Cardiac fibroblast (primary cell): ENCODE data around the gene UGT1A10.

Experiments
- DNase-seq, 2 donors: peaks; one replicate each; pipeline versions ENCODE4 v3.0.0 to v3.0.0-alpha.2; 2010; ENCODE audit warnings: low read depth in 2 of 2
- H3K4me3 ChIP-seq, 2 donors: replicated peaks in 1 of 2; 1 replicate in 1 of 2; 2 replicates in 1 of 2; pipeline ENCODE4 v1.5.1; 2011; ENCODE audit warnings: low read depth in 2 of 2, low read length in 2 of 2, mild to moderate bottlenecking in 2 of 2, moderate library complexity in 1 of 2
- TF ChIP-seq, protein P1 (sequence below): IDR thresholded peaks from one replicate; pipeline ENCODE4 v1.5.1; 2011; ENCODE audit warnings: low read depth, mild to moderate bottlenecking, low read length, inconsistent platforms

Gene UGT1A10

GRCh38 chr2:233791151-233791882, 155.1 kb downstream of the UGT1A10 start:
- TF ChIP-seq, protein P1, sequence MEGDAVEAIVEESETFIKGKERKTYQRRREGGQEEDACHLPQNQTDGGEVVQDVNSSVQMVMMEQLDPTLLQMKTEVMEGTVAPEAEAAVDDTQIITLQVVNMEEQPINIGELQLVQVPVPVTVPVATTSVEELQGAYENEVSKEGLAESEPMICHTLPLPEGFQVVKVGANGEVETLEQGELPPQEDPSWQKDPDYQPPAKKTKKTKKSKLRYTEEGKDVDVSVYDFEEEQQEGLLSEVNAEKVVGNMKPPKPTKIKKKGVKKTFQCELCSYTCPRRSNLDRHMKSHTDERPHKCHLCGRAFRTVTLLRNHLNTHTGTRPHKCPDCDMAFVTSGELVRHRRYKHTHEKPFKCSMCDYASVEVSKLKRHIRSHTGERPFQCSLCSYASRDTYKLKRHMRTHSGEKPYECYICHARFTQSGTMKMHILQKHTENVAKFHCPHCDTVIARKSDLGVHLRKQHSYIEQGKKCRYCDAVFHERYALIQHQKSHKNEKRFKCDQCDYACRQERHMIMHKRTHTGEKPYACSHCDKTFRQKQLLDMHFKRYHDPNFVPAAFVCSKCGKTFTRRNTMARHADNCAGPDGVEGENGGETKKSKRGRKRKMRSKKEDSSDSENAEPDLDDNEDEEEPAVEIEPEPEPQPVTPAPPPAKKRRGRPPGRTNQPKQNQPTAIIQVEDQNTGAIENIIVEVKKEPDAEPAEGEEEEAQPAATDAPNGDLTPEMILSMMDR, result no peak
- no peak overlapping the region for H3K4me3 ChIP-seq
- no peak for DNase-seq

DNA sequence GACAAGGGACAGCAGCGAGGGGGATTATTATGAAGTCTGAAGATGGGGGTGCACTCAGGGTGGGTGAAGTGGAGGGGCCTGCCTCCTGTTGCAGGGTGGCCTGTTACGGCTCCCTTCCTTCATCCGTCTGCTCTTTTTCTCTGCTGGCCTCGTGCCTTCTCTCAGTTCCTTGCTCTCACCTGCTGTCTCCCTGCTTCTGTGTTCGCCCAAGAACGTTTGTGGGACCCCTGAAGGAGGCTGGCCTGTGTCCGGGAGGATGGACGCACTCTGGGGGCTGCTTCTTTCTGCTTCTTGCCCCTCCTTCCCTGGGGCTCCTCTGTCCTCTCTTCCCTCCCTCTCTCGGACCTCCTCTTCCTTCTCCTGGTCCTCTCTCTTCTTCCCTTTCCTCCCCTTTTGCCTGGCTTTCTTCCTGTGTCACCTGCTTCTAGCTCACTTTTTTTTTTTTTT, 155.7 kb downstream of the UGT1A10 start:
- DNase-seq, result no peak
- H3K4me3 ChIP-seq, result no peak overlapping the region
- TF ChIP-seq, protein P1, result no peak

DNA sequence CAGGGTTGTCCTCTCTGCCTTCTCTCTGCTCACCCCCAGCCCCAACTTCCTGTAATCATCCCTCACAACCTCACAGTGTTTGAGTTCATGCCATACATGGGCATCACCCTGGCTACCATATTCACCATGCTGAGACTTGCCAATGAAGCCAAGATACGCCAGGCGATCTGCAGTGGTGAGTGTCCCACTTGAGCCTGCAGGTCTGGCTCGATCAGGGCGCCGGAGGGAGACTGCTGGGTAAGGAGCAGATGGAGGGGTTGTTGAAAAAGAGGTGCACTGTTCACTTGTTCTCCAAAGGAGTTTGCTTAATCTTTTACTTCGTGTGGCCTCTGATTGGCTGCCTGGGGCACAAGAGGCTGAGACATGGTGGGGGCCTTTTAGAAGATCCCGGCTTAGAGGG, 156.5 kb downstream of the UGT1A10 start:
- DNase-seq, result no peak
- TF ChIP-seq, protein P1, result no peak
- H3K4me3 ChIP-seq, result no peak overlapping the region

- no peak overlapping the region for H3K4me3 ChIP-seq
- TF ChIP-seq, protein P1, result no peak
- no peak for DNase-seq
Measured at GRCh38 chr2:233793465-233794127, 157.3 kb downstream of the UGT1A10 start.

- H3K4me3 ChIP-seq, result no peak overlapping the region
- TF ChIP-seq, protein P1, result no peak
- no peak for DNase-seq
Measured at GRCh38 chr2:233794128-233794658, 157.9 kb downstream of the UGT1A10 start.

DNA sequence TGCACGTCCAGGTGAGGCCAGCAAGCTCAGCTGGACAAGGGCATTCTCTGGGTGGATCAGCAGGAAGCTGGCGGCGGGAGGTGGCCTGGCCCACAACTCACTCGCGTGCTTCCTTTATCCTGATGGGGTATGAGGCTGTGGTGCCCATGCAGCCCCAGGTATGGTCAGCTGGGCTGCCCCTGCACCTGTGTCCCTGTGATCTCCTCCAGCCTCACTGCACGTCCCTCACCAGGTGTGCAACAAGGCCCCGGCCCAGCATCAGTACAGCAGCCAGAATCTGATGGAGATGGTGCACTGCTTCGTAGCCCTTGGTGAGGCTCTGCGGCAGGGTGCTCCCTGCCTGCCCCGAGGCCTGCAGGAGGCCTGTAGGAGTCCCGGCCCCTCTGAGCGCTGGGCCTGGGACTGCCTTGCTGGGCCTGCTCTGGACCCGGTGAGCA, 159.5 kb downstream of the UGT1A10 start:
- TF ChIP-seq, protein P1, result no peak
- H3K4me3 ChIP-seq, result no peak overlapping the region
- DNase-seq, result no peak
